ENCODE data around the gene OR7G1.
"Not testable (repeated sequence)": the region's sequence is repeated elsewhere in the genome, so short reads cannot be mapped to it uniquely, and the experiment has no call there.

OR7G1 gene

GRCh38 chr19:9076901-9077300 lies 38.7 kb downstream of the OR7G1 start:
- DNase-seq: no peak

- DNase-seq: peak; percentile 89
Measured at GRCh38 chr19:9075064-9075949, 40.3 kb downstream of the OR7G1 start.

GRCh38 chr19:9073806-9074205 lies 41.8 kb downstream of the OR7G1 start:
- DNase-seq: no peak

GRCh38 chr19:9071720-9072119 lies 43.8 kb downstream of the OR7G1 start:
- DNase-seq: not testable (repeated sequence)

- no peak for DNase-seq
Measured at GRCh38 chr19:9070066-9070465, 45.5 kb downstream of the OR7G1 start.

GRCh38 chr19:9065457-9066014 lies 50.0 kb downstream of the OR7G1 start:
- no peak for DNase-seq

Data from fibroblast of skin of right quadriceps (primary cell).